CD4-positive, alpha-beta T cell treated with Interferon gamma for 1 hour (primary cell): ENCODE results near the gene SLC12A3.
"Not testable (repeated sequence)": the region's sequence is repeated elsewhere in the genome, so short reads cannot be mapped to it uniquely, and the experiment has no call there.

Experiments used
- DNase-seq: peaks from one replicate; pipeline ENCODE4 v3.0.0-alpha.2; 2020

The SLC12A3 gene

DNA sequence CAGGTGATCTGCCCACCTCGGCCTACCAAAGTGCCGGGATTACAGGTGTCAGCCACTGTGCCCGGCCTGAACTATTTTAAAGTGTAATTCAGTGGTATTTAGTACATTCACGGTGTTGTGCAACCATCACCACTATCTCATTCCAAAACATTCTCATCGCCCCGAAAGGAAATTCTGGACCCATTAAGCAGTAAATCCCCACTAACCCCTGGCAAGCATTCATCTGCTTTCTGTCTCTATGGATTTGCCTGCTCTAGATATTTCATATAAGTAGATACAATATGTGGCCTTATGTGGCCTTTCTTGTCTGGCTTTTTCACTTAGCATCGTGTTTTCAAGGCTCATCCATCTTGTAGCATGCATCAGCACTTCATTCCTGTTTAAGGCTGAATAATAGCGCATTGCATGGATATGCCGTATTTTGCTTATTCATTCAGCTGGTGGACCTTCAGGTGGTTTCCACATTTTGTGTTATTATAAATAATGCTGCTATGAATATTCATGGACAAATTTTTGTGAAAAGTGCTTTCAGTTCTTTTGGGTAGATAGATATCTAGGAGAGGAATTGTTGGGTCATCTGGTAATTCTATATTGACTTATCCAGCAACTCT, 58.6 kb downstream of the SLC12A3 start:
- no peak for DNase-seq

DNA sequence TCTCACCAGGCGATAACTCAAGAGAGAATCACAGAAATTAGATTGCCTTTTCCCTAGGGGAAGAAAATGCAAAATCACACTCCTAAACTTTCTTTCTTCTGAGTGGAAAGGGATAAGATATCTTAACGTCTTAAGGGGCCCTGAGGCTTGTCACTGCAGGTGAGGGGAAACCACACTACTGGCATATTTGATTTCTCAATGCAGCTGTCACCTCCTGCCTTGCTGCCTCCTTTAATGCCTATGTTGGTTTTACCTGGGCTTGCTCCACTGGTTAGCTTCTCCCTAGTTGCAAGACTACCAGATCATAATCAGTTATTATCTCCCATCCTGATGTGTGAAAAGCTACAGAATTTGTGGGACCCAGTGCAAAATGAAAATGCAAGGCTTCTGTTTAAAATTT, 62.5 kb downstream of the SLC12A3 start:
- no peak for DNase-seq

DNA sequence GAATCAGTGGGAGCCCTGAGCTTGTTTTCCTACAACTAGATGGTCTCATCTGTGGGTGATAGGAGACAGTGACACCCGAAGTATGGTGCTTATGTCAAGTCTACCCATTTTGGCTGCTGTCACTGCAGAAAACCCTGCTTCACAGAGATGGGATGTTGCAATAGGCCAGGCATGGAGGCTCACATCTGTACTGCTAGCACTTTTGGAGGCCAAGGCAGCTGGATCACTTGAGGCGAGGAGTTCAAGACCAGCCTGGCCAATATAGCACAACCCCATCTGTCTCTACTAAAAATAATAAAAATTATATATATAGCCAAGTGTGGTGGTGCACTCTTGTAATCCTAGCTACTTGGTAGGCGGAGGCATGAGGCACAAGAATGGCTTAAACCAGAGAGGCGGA, 64.6 kb downstream of the SLC12A3 start:
- no peak for DNase-seq

DNA sequence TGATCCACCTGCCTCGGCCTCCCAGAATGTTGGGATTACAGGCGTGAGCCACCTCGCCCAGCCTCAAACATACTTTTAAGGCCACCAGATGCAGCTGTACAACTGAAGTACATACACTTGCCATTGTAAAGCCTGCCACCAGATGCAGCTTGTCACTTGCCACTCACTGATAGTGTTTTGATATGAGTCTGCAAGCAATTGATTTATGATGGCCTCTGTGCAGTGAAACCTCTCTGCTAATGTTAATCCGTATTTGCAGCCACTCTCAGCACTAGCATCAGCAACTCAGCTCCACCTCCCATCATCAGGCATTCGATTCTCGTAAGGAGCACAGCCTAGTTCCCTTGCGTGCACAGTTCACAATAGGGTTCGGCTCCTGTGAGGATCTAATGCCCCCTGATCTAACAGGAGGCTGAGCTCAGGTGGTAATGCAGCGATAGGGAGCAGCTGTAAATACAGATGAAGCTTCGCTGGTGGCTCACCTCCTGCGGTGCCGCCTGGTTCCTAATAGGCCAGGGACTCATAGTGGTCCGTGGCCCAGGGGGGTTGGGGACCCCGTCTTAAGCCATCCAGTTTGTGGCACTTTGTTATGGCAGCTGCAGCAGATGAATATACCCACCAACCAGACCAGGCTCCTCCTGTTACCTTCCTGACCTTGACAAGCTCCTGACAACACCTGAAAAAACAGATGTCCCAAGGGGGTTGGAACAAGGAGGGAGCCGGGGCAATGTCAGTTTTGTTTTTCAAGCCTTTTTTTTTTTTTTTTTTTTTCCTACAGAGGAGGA, 65.7 kb downstream of the SLC12A3 start:
- no peak for DNase-seq

DNA sequence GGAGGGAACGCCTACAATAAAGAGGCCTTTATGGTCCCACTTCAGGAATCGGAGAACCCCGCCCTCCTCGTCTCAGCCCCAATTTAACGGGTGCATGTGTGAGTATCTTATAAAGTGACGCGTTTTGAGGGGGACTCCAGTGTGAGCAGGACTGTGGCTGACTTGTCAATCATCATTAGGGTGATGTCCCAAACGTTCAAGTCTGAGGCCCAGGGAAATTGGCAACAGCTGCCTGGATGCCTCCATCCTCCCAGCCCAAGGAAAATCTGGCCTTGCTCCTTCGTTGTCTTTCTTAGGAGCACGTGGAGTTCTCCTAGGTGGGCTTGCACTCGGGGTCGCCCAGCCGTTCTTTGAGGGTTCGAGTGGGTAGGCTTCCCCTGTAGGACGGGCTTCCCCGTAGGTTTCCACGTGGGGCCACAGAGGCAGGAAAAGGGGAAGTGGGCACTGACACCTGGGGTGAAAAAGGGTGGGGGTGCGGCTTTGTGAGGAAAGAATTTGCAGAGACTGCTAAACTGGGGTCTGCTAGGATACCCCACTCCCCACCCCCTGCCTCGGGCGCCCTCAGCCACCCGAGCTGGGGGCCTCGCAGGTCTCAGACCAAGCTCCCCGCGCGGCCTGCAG, 66.4 kb downstream of the SLC12A3 start:
- DNase-seq: no peak

DNA sequence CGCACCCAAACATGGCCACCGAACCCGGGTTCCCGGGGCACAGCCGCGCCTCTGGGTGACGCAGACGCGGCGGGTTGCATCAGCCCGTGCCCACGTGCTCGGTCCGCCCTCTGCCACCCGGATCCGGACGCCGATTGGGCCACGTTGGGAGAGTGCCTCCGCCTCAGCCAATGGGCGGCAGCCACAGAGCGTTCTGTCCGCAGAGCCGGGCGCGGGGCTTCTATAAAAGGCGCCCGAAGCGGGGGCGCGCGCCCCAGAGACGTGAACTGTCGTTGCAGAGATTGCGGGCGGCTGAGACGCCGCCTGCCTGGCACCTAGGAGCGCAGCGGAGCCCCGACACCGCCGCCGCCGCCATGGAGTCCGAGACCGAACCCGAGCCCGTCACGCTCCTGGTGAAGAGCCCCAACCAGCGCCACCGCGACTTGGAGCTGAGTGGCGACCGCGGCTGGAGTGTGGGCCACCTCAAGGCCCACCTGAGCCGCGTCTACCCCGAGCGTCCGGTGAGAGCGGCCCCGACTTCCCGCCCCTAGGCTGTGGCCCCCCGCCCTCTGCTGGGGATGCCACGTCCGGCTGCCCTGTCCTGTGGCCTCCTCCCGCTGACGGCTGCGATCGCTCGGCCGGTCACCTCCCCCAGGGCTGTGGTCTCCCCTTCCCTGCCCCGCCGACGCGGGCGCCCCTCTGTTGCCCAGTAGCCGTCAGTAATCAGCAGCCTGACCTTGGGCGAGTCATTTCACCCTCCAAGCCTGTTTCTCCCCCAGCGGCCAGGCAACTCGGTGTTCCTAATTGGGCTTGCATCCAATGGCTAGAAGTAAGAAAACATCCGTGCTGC, 67.1 kb downstream of the SLC12A3 start, which contains the start of gene HERPUD1:
HERPUD1 (plus strand) TSS at position 251 of the 829 bp plus-strand sequence; CDS start at position 354, 103 bp downstream.
- DNase-seq: peak; percentile 99

DNA sequence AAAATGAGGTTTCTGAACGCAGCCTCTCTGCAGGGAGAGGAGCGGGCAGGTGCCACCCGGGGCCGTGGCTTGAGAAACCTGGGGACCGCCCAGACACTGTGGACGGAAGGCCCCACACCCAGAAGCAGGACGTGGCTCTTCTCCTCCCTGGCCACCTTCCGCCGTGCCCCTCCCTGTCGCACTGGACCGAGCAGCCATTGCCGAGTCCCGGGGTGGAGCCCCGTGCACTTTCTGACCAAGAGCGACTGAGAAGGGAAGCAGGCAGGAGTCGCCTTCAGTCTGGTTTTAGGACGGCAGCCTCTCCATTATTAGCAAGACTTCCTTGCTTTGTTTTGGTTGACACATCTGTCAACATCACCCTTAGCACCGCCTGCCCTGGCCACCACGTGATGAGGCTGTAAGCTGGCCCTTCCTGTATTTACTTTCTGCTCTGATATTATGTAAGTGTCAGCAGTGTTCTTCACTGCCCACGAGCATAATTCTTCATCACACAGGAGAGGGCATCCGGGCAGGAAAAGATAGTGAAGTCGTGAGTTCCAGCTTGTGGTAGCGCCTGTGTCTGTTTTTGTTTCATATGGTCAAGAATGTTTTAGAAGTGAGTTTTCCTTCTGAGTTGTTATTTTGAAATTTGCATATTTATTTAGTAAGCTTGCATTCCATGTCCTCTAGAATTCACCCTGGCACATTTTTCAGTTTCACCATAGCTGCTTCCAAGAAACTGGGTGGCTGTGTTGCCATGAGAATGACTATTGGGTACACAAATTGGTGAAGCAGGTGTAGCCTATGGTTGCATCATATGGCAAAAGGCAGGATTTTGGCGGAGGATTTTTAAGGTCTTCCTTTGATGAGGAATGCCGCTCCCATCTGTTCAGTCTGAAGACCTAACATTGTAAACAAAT, 68.0 kb downstream of the SLC12A3 start:
- peak; percentile 70 for DNase-seq

DNA sequence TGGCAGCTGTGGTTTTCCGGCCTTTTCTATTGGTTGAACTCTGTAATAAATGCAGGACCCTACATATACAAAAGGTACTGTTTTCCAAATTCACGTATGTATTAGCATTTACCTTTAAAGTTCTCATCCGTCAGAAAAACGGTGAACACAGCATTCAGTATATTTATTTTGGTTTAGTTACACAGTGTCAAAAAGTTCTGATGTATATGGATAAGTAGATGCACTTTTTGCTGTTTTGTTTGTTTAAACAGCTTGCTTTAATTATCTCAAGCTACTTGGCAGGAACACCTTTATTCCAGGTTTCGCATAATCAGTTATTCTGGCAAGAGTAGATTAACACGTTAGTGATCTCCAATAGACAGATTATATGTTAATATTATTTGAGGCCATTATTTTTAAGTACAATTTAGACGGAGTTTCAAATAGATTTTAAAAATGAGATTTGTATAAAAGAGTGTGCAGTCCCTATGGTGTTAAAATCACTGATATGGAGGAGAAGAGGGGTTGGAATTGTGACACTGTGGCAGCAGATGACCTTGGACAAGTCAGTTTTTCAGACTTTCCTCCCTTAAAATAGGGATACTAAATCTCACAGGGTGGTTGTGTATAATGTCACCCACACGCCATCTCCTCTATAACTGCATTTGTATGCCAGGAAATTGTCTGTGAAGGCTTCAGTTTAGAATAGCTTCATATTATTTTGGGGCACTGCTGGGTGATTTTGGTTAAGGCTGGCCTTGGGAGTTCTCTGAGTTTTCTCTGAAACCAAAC, 69.0 kb downstream of the SLC12A3 start:
- no peak for DNase-seq

DNA sequence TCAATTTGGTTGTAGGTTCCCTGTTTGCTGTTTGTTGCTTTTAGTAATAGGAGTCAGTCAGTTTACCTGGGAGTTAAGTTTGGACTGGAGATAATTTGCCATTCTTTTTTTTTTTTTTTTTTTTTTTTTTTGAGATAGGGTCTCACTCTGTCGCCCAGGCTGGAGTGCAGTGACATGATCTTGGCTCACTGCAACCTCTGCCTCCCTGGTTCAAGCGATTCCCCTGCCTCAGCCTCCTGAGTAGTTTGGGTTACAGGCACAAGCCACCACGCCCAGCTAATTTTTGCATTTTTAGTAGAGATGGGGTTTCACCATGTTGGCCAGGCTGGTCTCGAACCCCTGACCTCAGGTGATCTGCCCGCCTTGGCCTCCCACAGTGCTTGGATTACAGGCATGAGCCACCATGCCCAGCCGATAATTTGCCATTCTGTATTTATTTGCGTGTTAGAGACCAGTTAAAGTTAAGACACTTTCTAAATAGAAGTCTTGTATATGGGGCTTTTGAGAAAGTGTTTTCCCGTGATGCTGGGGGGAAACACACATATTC, 69.7 kb downstream of the SLC12A3 start:
- DNase-seq: not testable (repeated sequence)

DNA sequence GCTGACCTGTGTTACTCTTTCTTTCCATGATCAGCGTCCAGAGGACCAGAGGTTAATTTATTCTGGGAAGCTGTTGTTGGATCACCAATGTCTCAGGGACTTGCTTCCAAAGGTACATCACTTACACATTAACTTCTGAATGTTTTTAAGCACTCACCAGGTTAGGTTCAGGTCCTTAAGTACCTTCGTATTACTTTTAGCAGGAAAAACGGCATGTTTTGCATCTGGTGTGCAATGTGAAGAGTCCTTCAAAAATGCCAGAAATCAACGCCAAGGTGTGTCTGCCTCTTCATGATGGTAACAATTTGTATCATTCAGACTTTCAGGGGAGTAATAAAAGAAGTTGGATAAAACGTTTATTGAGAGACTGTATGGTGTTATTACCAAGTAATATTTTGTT, 70.2 kb downstream of the SLC12A3 start:
- DNase-seq: no peak

DNA sequence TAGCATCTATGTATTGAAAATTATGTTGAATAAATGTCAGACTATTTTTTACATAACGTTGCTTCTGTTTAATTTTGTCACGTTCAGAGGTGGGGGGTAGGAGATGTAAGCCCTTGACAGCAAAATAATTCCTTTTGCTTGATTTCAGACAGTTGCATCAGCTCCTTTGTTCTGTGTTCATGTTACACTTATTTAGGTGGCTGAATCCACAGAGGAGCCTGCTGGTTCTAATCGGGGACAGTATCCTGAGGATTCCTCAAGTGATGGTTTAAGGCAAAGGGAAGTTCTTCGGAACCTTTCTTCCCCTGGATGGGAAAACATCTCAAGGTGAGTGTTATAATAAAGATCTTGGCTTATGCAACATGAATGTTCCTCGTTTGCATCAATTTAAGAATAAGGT, 71.5 kb downstream of the SLC12A3 start:
- no peak for DNase-seq

DNA sequence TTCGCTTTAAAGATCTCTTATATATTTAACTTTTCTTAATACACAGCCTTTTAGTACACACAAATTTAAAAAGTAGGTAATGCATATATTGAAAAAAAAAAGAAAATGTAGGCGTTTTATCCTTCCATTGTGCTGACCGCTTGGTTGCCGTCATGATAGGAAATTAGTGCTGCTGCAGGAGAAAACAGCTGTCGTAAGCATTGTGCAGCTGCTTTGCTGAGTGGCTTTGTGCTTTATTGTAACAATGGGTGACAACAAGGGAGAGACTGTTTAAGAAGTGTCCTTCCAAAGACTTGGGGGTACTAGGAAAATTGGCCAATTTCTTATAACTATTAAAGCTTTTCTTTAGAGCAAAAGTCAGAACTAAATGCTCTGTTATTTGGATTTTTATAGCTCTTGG, 71.9 kb downstream of the SLC12A3 start:
- no peak for DNase-seq

DNA sequence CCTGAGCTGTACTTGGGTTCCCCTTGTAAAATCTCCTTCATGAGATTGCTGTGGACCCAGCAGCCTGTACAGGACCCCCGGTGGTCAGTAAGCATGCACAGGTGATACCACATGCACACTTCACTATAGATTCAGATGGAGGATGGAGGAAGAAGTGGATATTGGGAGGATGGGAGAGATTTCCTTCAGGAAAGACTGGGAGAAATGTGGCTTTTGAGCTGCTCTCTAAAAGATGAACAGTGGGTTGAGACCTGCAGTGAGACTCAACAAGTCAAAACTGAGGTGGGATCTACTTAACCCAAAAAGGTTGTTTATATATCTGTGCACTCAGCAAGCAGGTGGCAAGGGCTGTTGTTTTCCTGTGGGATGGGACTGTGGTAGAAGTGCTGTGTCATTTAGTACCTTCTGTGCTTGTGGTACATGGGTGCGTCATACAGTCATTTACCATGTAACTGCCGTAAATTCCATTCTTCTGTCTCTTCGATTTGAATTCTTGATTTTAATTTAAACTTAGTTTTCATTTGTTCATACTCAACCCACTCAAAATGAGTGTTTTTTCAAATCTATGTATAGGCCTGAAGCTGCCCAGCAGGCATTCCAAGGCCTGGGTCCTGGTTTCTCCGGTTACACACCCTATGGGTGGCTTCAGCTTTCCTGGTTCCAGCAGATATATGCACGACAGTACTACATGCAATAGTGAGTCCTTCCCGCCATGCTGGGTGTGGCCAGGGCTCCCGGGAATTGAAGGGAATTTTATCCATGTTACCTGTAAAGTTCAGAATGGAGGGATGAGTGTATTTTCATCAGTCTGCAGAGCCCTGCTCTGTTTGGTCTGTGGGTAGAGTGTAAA, 73.9 kb downstream of the SLC12A3 start:
- DNase-seq: no peak

DNA sequence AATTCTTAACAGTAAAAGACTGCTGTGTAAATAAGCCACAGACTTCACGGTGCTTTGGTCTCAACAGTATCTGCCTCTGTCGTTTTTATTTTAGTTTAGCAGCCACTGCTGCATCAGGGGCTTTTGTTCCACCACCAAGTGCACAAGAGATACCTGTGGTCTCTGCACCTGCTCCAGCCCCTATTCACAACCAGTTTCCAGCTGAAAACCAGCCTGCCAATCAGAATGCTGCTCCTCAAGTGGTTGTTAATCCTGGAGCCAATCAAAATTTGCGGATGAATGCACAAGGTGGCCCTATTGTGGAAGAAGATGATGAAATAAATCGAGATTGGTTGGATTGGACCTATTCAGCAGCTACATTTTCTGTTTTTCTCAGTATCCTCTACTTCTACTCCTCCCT, 74.8 kb downstream of the SLC12A3 start:
- DNase-seq: no peak

DNA sequence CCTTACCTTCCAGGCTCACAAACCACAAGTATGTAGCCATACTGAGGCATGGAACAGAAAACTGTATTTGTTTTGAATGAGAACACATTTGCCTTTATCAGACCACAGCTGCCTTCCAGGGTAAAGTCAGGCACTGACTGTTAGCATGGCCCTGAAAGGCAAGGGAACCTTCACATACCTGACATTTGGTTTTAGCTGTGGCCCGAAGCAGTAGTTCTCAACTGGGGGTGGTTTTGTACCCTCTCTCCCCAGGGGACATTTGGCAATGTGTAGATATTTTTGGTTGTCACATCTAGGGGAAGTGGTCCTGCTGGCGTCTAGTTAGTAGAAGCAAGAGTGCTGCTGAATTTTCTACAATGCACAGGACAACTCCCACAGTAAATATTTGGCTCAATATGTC, 76.1 kb downstream of the SLC12A3 start:
- no peak for DNase-seq

DNA sequence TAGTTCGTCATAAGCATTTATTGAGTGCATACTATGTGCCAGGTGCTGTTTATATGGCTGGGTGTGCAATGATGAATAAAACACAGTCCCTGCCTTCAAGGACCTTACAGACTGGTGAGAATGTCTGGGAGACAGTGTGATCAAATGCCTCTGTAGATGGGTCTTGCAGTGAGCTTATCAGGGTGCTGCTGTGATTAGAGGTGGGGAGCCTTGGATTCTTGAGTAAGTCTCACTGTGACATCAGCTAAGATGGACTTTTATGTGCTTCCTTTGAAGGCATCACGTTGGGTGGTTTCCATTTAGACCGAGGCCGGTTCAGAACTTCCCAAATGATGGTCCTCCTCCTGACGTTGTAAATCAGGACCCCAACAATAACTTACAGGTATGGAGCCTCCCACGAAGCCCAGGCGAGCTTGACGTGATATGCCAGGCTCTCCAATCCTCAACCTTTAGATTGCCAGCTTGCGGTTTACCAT, 76.9 kb downstream of the SLC12A3 start:
- DNase-seq: no peak

DNA sequence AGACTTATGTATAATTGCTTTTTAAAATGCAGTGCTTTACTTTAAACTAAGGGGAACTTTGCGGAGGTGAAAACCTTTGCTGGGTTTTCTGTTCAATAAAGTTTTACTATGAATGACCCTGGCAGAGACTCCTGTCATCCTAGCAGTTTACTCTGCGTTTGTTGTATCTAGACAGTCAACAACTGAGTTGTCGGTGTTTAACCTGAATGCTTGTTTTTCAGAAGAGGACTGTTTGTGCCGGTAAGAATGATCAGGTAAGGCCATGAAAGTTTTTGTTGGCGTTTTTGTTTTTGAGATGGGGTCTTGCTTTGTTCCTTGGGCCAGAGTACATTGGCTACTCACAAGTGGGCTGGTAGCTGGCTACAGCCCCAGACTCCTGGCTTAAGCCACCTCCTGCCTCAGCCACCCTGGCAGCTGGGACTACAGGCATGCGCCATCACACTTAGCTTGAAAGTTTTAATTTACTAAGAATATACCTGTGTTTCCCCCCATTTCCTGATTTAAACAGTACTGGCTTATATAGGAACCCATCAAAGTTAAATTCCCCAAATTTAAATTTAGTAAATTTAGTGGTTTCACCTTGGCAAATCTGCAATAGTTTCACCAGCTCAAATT, 78.9 kb downstream of the SLC12A3 start:
- no peak for DNase-seq

DNA sequence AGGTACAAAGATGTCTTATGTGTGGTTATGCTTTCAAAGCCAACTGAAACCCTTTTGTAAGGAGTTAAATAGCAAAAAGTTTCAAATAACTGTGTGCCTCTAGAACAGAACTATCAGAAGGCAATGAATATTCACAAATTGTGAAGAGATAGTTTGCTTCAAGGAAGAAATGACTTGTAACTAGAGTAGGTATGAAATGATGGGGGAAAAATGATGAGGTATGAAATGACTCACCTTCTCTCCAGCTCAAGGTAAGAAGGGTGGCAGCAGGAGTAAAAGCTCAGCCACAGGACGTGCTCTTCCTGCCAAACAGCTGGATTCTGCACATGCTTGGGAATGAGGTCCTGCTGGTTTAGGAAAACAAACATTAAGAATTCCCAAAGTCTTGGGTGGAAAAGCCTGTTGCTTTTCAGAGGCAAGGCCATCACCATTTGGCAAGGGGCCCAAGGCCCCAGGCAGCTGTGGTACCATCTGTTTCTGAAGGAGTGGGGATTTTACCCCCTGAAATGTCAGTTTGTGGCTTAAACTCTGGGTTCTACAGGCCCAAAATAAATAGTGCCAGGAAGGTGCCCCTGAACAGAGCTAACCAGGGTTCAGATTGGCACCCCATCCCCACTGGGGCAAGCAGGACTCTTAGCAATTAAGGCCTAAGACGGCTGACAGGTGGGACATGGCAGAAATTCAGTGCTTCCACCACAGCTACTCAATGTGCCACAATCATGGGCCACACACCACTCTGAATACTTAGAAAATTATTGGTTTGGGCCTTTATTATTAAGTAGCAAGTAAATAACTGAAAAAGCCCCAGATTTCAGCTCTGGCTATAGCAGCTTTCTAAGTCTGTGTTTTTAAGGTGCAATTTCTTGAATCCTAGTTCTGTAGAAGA, 80.2 kb downstream of the SLC12A3 start:
- DNase-seq: no peak
